ENCODE data around the gene A1BG.

Gene A1BG

DNA sequence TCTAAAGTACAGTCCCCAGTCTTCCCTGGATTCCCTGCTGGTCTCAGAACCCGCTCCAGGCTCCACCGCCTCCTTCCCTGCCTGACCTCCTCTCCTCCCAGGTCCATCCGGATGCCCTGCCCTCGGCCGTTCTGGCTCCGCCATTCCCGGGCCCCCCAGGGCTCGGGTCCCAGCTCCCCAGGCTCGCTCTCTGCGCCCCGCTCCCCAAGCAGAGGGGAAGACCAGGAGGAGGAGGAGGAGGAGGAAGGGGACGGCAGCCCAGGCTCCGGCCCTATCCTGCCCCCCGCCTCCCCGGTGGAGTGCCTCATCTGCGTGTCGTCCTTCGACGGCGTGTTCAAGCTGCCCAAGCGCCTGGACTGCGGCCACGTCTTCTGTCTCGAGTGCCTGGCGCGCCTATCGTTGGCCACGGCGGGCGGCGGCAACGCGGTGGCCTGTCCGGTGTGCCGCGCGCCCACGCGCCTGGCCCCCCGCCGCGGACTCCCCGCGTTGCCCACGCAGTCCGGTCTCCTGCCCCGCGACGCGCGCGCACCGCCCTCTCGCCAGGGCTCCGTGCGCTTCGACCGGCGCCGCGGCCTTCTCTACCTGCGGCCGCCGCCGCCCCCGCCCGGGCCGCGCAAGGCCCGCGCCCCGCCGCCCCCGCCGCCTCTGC, 42.8 kb upstream of the A1BG start:
- Histone ChIP-seq H3K4me3 (ENCODE audit: insufficient read depth, low read length, poor library complexity, severe bottlenecking) (no peak overlapping the region), H3F3A (ENCODE audit: insufficient read depth) (peaks cover 5% of the 10 kb centered on the region; the same call in 1 of the 2 replicates), H3K9ac (ENCODE audit: low read length) (no peak overlapping the region), H3K27ac (ENCODE audit: low read depth, low read length) (no peak overlapping the region), H3K79me2 (ENCODE audit: insufficient read depth, low read length) (peaks cover 6% of the 10 kb centered on the region), H4K20me1 (ENCODE audit: low read depth, low read length) (peaks cover 13% of the 10 kb centered on the region; the same call in 1 of the 2 replicates), H3K9me3 (ENCODE audit: insufficient read depth, low read length) (no peaks in the 10 kb centered on the region), H3K27me3 (ENCODE audit: low read length) (no peaks in the 10 kb centered on the region), H3K9me2 (replicated peaks; ENCODE audit: insufficient read depth, low read length) (no peaks in the 10 kb centered on the region), H3K4me2 (ENCODE audit: low read depth, low read length, poor library complexity, severe bottlenecking) (no peak overlapping the region), H3K36me3 (ENCODE audit: low read length) (0 out of 2 replicates have a peak, but pooled peaks cover 6% of the 10 kb centered on the region), H2AFZ (ENCODE audit: low read depth, low read length, severe bottlenecking) (no peak overlapping the region)
- no peak for TF ChIP-seq EZH2phosphoT487 (conservative IDR thresholded peaks at IDR 0.05; ENCODE audit: low read length)
- TF ChIP-seq, protein P1, sequence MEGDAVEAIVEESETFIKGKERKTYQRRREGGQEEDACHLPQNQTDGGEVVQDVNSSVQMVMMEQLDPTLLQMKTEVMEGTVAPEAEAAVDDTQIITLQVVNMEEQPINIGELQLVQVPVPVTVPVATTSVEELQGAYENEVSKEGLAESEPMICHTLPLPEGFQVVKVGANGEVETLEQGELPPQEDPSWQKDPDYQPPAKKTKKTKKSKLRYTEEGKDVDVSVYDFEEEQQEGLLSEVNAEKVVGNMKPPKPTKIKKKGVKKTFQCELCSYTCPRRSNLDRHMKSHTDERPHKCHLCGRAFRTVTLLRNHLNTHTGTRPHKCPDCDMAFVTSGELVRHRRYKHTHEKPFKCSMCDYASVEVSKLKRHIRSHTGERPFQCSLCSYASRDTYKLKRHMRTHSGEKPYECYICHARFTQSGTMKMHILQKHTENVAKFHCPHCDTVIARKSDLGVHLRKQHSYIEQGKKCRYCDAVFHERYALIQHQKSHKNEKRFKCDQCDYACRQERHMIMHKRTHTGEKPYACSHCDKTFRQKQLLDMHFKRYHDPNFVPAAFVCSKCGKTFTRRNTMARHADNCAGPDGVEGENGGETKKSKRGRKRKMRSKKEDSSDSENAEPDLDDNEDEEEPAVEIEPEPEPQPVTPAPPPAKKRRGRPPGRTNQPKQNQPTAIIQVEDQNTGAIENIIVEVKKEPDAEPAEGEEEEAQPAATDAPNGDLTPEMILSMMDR (IDR thresholded peaks at IDR 0.05; ENCODE audit: insufficient read depth, low read length, poor library complexity, severe bottlenecking) = no peak

DNA sequence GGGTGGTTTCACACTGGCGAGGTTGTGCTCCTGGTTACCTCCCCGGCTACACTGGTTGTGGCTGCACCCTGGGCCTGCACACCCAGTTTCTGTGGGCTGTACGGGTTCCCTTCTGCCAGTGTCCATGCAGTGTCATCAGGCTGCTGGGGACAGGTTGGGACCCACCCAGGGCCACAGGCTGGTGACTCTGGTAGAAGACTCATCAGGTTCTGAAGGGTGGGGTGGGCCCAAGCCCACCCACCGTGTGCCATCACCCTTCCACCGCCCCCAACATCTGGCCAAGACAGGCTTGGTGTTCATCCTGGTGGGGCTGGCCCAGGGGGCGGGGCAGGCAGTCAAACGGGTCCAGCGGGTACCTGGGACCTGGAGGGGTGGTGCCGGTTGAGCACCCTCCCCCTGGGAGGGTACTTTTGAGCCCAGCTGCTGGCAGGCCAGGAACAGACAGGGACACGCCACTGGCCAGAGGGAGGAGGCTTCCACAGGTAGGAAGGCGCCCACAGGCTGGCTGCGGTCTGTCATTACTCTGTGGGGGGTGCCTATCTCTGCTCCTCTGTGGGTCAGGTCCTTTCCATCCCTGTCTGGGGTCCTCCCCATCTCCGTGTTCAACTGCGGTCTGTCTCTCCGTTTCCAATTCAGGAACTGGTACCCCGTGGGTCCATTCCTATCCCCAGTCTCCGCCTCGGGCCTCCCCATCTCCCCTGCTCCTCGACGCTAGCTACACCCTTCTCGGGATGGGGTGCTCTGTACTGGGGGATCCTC, 42.1 kb upstream of the A1BG start, which contains the start of gene RNF225:
RNF225 (plus strand) TSS at position 437 of the 759 bp plus-strand sequence. CDS start 434 bp downstream, outside the sequence.
- H2AFZ ChIP-seq (ENCODE audit: low read depth, low read length, severe bottlenecking) = no peak within 1 kb of the TSS
- H3K4me3 ChIP-seq (ENCODE audit: insufficient read depth, low read length, poor library complexity, severe bottlenecking) = no peak within 1 kb of the TSS
- peaks cover 11% of the 10 kb centered on the region; the same call in 1 of the 2 replicates for H3K36me3 ChIP-seq (ENCODE audit: low read length)
- H3K27me3 ChIP-seq (ENCODE audit: low read length) = no peaks in the 10 kb centered on the region
- H3K4me2 ChIP-seq (ENCODE audit: low read depth, low read length, poor library complexity, severe bottlenecking) = no peak within 1 kb of the TSS
- no peak within 1 kb of the TSS for H3K27ac ChIP-seq (ENCODE audit: low read depth, low read length)
- H4K20me1 ChIP-seq (ENCODE audit: low read depth, low read length) = peaks cover 18% of the 10 kb centered on the region; the same call in 1 of the 2 replicates
- no peaks in the 10 kb centered on the region for H3K9me2 ChIP-seq (replicated peaks; ENCODE audit: insufficient read depth, low read length)
- peaks cover 5% of the 10 kb centered on the region; the same call in 1 of the 2 replicates for H3F3A ChIP-seq (ENCODE audit: insufficient read depth)
- no peaks in the 10 kb centered on the region for H3K9me3 ChIP-seq (ENCODE audit: insufficient read depth, low read length)
- no peak for TF ChIP-seq EZH2phosphoT487 (conservative IDR thresholded peaks at IDR 0.05; ENCODE audit: low read length)
- TF ChIP-seq, protein P1 (IDR thresholded peaks at IDR 0.05; ENCODE audit: insufficient read depth, low read length, poor library complexity, severe bottlenecking) = no peak
- H3K79me2 ChIP-seq (ENCODE audit: insufficient read depth, low read length) = peaks cover 13% of the 10 kb centered on the region
- H3K9ac ChIP-seq (ENCODE audit: low read length) = no peak within 1 kb of the TSS

DNA sequence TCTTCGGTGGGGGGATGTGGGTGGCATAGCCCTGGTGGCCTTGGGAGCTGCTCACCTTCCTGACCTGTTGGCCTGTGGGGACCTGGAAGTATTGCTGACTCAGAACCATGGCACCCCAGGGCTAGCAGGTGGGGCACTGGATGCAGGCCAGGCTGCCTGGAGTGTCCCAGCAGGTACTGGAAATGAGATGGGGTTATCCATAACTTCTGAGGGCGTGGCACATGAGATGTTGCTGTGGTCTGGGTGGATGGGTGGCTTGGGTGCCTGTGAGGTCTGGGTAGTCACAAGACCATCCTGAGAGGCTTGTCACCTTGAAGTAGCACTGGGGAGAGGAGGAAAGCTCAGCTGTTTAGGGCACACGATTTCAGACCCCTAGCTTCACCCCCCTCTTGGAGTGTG, 41.5 kb upstream of the A1BG start:
- Histone ChIP-seq H3K4me2 (ENCODE audit: low read depth, low read length, poor library complexity, severe bottlenecking) (no peak overlapping the region), H3K36me3 (ENCODE audit: low read length) (peaks cover 11% of the 10 kb centered on the region; the same call in 1 of the 2 replicates)

More for the DNA sequence above, 41.5 kb upstream of the A1BG start:
- no peaks in the 10 kb centered on the region for H3K9me2 ChIP-seq (replicated peaks; ENCODE audit: insufficient read depth, low read length)
- TF ChIP-seq EZH2phosphoT487 (conservative IDR thresholded peaks at IDR 0.05; ENCODE audit: low read length) = no peak
- TF ChIP-seq, protein P1 (IDR thresholded peaks at IDR 0.05; ENCODE audit: insufficient read depth, low read length, poor library complexity, severe bottlenecking) = no peak
- H3K79me2 ChIP-seq (ENCODE audit: insufficient read depth, low read length) = peaks cover 18% of the 10 kb centered on the region
- no peak overlapping the region for H3K4me3 ChIP-seq (ENCODE audit: insufficient read depth, low read length, poor library complexity, severe bottlenecking)
- H3K27ac ChIP-seq (ENCODE audit: low read depth, low read length) = no peak overlapping the region
- H3K9ac ChIP-seq (ENCODE audit: low read length) = no peak overlapping the region
- no peaks in the 10 kb centered on the region for H3K9me3 ChIP-seq (ENCODE audit: insufficient read depth, low read length)
- no peaks in the 10 kb centered on the region for H3K27me3 ChIP-seq (ENCODE audit: low read length)
- H2AFZ ChIP-seq (ENCODE audit: low read depth, low read length, severe bottlenecking) = no peak overlapping the region
- peaks cover 18% of the 10 kb centered on the region; the same call in 1 of the 2 replicates for H4K20me1 ChIP-seq (ENCODE audit: low read depth, low read length)
- peaks cover 5% of the 10 kb centered on the region; the same call in 1 of the 2 replicates for H3F3A ChIP-seq (ENCODE audit: insufficient read depth)

Measured in SU-DHL-6 (cell line).